HG03060 (cell line): ENCODE results near the gene APOO.

Experiments
- ATAC-seq: cut with Tn5 transposase; IDR thresholded peaks from one replicate; pipeline ENCODE4 v1.9.1; 2021; ENCODE audit warnings: low read depth, moderate number of reproducible peaks; ENCODE audit not compliant: unreplicated experiment

Gene APOO

DNA sequence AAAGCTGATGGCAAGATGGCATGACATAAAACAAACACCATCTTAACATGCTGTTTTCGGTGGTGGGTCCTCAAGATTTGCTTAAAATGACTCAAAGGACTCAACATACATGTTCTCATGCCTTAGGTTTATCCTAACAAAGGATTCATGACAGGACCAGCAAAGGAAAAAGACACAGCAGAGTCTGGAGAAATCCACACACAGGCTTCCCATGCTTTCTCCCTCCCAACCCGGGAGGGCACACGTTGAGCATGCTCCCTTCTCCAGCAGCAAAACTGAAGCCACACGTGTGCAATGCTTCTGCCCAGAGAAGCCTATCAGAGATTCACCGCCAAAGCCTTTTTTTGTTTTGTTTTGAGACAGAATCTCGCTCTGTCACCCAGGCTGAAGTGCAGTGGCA, 84.9 kb downstream of the APOO start:
- no peak for ATAC-seq

DNA sequence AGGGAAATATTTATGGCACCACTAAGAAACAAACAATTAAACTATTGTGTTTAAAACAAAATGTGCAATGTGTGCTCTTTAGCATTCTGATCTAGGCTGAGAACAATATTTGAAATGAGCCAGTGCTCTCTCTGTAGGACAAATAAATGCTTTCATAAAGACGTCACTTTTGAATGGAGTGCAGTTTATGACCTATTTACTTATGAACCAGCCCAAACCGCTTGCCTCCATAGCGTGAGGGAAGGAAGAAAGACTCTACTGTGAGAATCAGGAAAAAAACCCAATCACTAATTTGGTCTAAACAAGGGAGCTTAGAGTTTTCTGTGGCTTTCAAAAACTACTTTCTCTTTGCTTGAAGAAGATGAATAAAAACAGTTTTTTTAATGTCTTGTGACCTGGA, 85.3 kb downstream of the APOO start:
- no peak for ATAC-seq

DNA sequence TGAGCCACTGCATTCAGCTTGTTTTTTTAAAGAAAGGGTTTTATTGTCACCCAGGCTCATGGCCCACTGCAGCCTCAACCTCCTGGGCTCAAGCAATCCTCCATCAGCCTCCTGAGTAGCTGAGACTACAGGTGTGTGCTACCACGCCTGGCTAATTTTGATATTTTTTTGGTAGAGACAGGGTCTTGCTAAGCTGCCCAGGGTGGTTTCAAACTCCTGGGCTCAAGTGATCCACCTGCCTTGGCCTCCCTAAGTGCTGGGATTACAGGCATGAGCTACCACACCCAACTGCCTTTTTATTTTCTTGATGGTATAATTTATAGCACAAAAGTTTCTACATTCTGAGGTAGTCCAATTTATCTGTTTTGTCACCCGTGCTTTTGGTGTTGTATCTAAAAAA, 85.9 kb downstream of the APOO start:
- no peak for ATAC-seq

DNA sequence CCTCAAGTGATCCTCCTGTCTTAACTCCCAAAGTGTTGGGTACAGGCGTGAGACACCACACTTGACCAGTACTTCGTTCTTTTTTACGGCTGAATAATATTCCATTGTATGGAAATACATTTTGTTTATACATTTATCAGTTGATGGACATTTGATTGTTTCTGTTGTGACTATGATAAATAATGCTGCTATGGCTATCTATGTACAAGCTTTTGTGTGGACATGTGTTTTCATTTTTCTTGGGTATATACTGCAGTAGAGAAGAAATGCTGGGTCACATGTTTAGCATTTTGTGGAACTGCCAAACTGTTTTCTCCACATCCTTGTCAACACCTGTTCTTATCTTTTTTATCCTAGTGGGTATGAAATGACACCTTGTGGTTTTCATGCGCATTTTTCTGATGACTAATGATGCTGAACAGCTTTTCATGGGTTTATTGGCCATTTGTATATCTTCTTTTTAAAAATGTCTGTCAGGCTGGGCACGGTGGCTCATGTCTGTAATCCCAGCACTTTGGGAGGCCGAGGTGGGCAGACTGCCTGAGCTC, 87.4 kb downstream of the APOO start:
- ATAC-seq, result no peak

DNA sequence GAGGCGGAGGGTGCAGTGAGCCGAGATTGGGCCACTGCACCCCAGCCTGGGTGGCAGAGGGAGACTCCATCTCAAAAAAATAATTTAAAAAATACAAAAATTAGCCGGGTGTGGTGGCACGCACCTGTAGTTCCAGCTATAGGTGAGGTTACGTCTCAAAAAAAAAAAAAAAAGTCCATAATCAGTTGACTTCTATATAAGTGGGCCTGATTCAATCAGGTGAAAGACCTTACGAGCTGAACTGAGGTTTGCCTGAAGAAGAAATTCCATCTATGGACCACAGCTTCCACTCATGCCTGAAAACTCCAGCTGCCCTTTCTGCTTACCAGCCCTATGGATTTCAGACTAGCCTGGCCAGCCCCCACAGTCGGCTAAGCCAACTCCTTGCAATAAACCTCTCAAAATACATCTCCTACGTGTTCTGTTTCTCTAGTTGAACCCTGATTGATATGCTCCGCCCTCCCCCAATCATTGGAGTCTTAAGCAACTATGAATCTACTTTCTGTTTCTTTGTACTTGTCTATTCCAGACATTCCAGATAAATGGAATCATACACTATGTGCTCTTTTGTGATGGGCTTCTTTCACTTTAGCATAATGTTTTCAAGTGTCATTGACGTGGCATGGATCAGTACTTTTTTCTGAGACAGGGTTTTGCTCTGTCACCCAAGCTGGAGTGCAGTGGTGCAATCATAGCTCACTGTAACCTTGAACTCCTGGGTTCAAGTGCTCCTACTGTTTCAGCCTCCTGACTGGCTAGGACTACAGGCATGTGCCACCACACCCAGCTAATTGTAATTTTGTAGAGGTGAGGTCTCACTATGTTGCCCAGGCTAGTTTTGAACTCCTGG, 88.1 kb downstream of the APOO start:
- no peak for ATAC-seq

DNA sequence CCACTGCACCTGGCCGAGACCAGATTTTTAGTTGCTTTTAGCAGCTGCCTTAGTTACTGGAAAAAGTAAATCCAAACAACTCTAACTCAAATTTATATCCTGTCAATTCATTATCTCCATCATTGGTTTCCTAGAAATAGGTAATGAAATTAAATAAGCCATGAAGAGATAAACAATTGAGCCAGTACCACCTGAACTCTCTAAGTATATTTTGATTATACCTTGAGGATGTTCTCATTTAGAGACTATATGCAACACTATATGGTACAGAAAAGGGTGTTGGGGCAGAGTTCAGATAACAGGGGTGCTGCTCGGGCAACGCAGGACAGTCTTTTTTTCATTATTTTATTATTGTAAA, 89.8 kb downstream of the APOO start:
- no peak for ATAC-seq

DNA sequence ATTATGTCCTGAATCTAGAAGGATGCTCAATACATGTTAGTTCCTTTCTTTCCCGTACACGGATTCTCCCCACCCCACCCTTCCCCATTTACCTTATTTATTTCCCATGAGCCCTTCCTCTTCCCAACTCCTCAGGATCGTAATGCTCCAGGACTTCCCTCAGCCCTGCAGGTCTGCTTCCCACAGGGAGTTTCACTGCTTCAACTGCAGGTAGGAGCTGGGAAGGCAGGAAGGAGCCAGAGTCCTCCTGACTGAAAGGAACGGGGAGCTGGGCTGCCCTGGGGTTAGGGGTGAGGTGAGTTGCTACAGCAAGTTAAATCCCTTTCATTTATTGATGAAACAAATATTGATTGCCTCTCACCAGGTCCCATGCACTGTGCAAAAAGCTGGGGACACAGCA, 91.6 kb downstream of the APOO start:
- ATAC-seq, result no peak

DNA sequence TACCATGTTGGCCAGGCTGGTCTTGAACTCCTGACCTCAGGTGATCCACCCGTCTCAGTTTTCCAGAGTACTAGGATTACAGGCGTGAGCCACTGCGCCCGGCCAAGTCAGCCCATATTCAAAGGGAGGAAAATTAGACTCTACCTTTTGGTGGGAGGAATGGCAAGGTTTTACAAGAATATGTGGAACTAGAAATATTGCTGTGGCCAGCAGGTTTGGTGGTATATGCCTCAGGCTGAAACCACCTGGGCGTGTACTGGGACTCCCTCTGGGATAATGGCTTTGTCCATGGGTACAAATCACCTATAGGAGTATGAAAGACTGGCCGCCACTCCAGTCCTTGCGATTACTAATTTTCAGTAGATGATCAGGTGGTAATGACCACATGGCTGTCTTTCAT, 92.4 kb downstream of the APOO start:
- no peak for ATAC-seq

DNA sequence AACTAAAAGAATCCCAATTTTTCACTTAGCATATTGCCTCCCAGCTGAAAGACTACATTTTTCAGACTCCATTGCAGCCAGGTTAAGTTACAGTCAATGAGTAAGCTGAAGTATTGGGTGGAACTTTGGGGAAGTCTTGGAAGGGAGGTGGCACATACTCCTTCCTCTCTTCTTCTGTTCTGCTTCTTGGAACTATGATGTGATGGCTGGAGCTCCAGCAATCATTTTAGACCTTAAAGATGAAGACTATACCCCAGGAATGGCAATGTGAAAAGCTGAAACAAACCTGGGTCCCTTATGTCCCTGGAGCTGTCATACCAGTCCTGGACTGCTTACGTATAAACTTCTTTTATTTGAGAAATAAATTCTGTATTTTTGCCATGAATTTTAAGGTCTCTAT, 93.9 kb downstream of the APOO start:
- ATAC-seq, result no peak

DNA sequence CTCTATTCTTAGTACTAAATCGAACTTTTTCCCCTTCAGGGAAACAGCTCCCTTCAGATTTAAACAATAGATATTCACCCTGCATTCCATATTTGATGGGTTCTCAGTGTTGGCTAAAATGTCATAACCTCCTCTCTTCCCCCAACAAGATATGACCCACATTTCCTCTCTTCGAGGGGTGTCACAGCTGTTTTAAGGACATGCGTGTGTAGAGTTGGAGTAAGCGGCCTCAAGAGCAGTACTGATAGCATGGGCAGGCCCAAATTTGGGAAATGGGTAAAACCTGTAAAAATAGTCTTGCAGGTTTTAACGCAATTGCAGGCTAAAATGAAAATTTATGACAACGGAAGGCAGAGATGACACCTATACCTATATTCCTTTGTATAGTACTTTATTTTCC, 96.1 kb downstream of the APOO start:
- ATAC-seq, result no peak

DNA sequence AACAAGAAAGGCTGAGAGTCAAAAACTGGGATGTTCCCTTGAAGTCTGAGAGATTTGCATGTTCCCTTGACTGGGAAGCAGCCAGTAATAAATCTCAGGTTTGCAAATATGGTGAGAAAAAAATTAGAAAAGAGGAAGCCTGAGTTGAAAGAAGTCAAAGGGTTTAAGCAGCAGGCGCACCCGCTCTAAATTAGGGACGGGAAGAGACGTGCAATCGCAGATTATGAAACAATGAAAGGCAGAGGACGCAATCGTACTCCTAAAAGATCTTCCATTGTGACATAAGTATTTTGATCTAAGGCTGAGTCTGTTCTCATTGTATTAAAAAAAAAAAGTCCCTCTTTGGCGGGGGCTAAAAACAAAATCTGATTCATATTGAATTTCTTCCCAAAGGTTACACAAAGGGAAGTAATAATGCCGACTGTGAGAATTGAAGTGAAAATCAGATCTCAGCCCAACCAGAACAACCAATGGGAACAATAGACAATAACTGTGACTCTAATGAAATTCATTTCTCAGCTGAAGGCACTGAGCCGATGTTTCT, 96.6 kb downstream of the APOO start:
- ATAC-seq, result no peak

DNA sequence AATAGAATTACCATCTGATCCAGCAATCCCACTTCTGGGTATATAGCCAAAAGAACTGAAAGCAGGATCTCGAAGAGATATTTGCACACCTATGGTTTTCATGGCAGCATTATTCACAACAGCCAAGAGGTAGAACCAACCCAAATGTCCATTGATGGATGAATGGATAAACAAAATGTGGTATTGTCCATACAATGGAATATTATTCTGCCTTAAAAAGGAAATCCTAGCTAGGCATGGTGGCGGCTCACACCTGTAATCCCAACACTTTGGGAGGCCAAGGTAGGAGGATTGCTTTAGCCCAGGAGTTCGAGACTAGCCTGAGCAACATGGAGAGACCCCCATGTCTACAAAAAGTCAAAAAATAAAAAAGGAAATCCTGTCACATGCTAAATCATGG, 97.5 kb downstream of the APOO start:
- ATAC-seq, result no peak

DNA sequence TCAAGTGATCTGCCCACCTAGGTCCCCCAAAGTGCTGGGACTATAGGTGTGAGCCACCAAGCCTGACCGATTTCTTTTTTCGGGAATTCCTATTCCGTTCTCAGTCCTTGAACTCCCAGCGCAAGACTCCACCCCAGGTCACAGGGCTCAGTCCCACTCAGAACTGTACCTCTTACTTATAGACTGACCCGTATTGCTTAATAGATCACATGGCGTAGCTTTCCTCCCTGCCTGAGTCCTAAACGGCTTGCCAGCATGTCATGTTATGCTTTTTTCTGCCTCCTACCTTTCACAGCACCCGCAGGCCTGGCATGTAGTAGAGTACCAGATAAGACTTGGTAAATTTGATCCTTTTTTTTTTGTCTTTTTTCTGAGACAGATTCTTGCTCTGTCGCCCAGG, 102.3 kb downstream of the APOO start:
- ATAC-seq, result no peak

DNA sequence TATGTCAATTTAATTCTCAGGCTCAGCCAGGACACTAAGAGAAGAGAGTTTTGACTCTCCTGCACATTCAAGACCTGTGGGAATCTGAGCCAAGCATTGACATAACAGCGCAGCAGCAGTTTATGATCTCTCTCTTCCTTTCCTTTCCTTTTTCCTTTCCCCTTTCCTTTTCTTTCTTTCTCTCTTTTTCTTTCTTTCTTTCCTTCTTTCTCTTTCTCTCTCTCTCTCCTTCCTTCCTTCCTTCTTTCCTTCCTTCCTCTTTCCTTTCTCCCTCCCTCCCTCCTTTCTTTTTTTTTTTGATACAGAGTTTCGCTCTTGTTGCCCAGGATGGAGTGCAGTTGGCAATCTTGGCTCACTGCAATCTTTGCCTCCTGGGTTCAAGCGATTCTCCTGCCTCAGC, 103.2 kb downstream of the APOO start:
- no peak for ATAC-seq

DNA sequence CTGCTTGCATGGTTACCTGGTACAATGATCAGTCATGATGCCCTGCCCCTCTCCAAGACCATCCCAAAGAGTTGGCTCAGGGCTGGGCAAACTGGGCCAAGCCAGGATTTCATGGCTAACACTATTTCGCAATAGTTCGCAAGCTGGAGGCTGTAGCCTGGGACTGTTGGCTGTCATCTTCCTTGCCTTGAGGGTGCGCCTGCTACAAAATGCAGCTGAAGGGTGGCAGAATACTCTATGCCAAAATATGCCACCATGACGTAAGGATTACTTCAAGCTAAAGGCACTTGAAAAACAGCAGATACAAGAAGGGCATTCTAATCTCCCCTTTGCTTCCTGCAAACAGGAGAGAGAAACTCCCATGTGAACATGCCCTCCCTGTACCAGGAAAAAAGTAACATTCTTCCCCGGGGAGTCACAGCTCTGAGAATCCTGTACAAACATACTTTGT, 103.8 kb downstream of the APOO start:
- ATAC-seq, result no peak

DNA sequence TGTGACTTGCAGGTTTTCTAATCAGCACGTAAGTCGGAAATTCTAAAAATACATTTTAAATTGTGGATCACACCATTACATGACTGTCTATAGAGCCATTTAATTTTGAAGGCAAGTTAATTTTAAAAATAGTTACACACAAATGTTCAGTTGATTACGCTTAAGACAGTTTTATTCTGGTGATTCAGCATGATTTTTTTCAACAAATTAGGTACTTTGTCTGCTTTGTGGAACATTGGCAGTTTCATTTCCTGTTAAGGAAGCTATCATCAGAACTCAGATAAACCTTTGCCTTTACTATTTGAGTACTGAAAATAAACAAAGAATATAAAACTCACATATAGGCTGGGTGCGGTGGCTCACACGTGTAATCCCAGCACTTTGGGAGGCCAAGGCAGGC, 105.3 kb downstream of the APOO start:
- ATAC-seq, result no peak

DNA sequence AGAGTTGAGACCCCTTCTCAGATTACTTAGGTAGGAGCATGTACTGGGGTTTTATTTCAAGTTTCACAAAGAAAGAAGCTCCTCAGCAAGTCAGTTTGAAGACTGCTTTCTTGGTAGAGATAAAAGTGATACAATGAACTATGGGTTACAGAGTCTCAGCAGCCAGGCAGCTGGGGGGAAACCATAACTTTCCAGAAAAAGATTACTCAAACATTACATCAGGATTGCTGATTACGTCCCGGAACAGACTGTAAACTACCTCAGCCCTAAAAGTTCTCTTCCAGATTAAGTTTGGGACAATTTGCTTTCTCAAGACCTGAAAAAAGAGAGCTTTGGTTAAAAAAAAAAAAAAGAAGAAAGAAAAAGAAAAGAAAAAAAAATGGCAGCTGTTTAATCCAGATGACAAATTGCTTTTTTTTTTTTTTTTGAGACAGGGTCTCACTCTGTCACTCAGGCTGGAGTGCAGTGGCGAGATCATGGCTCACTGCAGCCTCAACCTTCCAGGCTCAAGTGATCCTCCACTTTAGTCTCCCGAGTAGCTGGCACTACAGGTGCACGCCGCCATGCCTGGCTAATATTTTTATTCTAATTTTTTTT, 108.2 kb downstream of the APOO start:
- no peak for ATAC-seq

DNA sequence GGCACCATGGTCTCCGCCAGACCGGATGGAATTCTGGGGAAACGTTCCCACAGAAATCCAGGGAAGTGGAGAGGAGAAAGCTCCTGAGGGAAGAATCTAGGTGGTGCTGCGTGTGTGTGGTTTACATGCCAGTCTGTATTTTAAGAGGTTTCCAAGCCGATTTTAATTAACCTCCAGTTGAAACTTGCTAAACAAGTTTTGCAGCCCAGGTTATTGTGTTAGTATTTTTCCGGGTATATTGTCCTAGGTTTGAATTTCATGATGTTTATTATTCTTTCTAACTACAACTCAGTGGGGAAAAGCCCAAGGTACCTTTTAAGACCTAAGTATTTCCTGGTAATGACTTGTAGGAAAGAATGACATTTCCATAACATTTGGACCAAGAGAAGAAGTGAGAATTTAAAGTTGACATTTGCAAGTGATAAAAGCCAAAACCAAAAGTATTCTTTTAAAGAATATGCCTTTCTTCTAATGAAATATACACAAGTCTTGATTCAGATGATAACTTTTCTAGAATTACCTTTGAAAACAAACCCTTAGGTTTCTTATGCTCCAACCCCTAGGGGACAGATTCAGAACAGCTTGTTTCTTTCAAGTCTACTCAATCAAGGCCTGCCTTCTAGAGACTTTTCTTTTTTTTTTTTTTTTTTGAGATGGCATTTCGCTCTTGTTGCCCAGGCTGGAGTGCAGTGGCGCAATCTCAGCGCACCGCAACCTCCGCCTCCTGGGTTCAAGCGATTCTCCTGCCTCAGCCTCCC, 110.2 kb downstream of the APOO start:
- no peak for ATAC-seq

DNA sequence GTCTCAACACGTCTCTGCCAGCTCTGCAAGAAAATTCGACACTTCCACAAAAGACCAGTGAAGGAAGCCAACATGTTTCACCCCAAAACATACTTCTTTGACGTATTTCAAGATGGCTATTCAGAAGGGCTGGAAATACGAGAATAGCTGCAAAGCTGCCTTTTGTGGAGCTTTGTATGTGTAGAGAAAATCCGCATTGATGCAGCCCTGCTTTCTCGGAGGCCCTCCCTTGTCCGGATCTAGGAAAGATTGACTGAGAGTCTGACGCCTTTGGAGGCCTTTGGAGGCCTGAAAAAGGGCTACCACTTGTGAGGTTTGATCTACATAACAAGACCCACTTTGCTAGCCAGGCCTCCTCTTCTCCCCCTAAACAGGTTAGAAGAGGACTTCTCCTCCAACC, 112.5 kb downstream of the APOO start:
- no peak for ATAC-seq

DNA sequence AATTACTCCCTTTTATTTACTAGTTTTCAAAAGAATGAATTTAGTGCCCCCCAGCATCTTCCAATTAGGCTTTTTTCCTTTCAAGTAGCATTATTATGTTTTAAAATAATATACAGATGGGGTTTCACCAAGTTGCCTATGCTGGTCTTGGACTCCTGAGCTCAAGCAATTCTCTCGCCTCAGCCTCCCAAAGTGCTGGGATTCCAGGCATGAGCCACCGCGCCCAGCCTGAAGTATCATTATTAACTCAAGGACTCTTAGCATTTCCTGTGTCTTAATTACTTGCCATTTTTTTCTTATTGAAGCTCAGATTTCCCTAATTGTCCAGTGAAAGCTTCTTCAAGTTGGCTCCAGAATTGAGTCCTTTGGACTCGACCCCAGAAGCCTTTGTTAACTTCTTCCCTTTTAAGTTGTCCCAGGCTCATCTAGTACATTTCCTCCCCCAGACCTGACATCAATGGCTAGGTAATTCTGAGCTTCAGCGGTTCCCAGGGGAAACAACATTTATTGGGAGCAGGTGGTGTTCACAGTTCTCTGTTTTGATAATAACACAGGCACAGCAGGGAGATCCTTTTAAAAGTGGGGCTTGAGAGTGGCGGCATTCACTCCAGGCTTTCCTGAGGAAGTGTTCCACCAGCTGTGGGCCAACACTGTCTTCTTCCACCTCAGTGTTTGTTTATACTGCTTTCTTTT, 114.7 kb downstream of the APOO start:
- ATAC-seq, result no peak

DNA sequence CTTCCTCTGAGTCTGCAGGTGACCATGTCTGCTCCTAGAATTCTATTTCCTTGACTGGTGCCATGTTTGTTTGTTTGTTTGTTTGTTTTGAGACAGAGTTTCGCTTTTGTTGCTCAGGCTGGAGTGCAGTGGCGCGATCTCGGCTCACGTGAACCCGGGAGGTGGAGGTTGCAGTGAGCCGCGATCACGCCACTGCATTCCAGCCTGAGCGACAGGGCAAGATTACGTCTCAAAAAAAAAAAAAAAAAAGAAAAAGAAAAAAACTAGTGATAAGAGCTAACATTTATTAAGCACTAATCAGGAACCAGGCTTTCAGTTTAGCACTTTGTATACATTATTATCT, 117.6 kb downstream of the APOO start:
- ATAC-seq, result no peak
